Mucosa of descending colon (tissue), 3 donors: Measurements from ENCODE around the gene SEMA3C. TPM values are rescaled to one million over a fixed set of nuclear protein-coding genes. Genes with fewer than 3 reads are reported as not detected.

Source experiments
- ATAC-seq: fragments of 200-7000 bp; cut with Tn5 transposase; one replicate; pipeline ENCODE4 v1.9.1; 2020; ENCODE audit warnings: mild to moderate bottlenecking, moderate library complexity
- DNase-seq, 3 donors: peaks; one replicate each; pipeline ENCODE4 v3.0.0-alpha.2; 2020
- H3K36me3 ChIP-seq: fragments of 200-600 bp; one replicate; pipeline ENCODE4 v1.8.0; 2021; ENCODE audit warnings: low read depth, mild to moderate bottlenecking
- H3K4me1 ChIP-seq: fragments of 200-600 bp; one replicate; pipeline ENCODE4 v1.8.0; 2021; ENCODE audit warnings: low read depth, mild to moderate bottlenecking
- H3K4me3 ChIP-seq: fragments of 200-600 bp; one replicate; pipeline ENCODE4 v1.8.0; 2021; ENCODE audit warnings: mild to moderate bottlenecking
- H3K9me3 ChIP-seq: fragments of 200-600 bp; one replicate; pipeline ENCODE4 v1.8.0; 2021; ENCODE audit warnings: mild to moderate bottlenecking
- intact Hi-C, 2 donors: fragments of 100-400 bp; cut with DNase I in 1 of 2; cut with micrococcal nuclease in 1 of 2; formaldehyde crosslinking; loops; one replicate each; pipeline versions ENCODE4 v1.11.0 to v1.11.1; 2022; cut with DNase I, micrococcal nuclease
- total RNA-seq, 3 donors: library from RNA; stranded (reverse); fragmentation: NEBNext Ultra II Directional in 2 of 3; extraction: Animal tissue kit (Norgen Biotek cat#: 25700) in 2 of 3; gene quantifications; one replicate each; pipeline versions ENCODE4 v1.2.1 to v1.2.4, GENCODE V29; 2021 to 2023
- TF ChIP-seq, protein P1 (sequence below): fragments of 200-600 bp; IDR thresholded peaks from one replicate; pipeline ENCODE4 v1.8.0; 2022; ENCODE audit warnings: antibody characterized with exemption, mild to moderate bottlenecking
- donor health status: DM: no; HTN: no; CAD: no; lungs with moderate emphysema.
- donor health status: DM: no; HTN: no; CAD: no.
- donor health status: DM: no; HTN: yes; CAD: no.

Gene SEMA3C
- total RNA-seq, 3 donors from 2014 or later, result 72.4 to 150 (median 83.7) TPM

DNA sequence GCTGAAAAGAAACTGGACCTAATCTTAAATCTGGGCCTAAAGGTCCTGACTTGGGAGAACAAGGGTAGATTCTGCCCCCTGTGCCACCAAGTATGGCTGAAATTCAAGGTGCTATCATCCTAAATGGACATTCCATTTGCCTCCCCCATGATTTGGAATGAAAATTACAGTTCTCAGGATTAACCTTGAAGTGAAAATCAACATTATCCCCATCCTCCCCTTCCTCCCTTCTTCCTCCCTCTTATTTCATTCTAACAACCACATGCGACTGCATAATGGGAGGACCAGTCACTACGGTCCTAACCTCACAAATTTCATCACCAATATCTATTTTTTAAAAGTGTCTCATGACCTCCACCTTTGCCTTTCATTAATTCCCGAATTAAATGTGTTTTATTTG, 62.1 kb downstream of the SEMA3C start:
- no peak overlapping the region for H3K4me3 ChIP-seq
- H3K36me3 ChIP-seq, result no peaks in the 10 kb centered on the region
- TF ChIP-seq, protein P1, sequence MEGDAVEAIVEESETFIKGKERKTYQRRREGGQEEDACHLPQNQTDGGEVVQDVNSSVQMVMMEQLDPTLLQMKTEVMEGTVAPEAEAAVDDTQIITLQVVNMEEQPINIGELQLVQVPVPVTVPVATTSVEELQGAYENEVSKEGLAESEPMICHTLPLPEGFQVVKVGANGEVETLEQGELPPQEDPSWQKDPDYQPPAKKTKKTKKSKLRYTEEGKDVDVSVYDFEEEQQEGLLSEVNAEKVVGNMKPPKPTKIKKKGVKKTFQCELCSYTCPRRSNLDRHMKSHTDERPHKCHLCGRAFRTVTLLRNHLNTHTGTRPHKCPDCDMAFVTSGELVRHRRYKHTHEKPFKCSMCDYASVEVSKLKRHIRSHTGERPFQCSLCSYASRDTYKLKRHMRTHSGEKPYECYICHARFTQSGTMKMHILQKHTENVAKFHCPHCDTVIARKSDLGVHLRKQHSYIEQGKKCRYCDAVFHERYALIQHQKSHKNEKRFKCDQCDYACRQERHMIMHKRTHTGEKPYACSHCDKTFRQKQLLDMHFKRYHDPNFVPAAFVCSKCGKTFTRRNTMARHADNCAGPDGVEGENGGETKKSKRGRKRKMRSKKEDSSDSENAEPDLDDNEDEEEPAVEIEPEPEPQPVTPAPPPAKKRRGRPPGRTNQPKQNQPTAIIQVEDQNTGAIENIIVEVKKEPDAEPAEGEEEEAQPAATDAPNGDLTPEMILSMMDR, result no peak
- no peak for DNase-seq
- H3K4me1 ChIP-seq, result peaks cover 9% of the 10 kb centered on the region
- no peak for ATAC-seq
- intact Hi-C loops, result no loop called here
- no peaks in the 10 kb centered on the region for H3K9me3 ChIP-seq

- no peaks in the 10 kb centered on the region for H3K4me1 ChIP-seq
- no peaks in the 10 kb centered on the region for H3K36me3 ChIP-seq
- H3K4me3 ChIP-seq, result no peak overlapping the region
- intact Hi-C loops, result no loop called here
- no peak for DNase-seq
- no peaks in the 10 kb centered on the region for H3K9me3 ChIP-seq
- TF ChIP-seq, protein P1, result no peak
- ATAC-seq, result no peak
Observed at GRCh38 chr7:80851896-80852476, 66.9 kb downstream of the SEMA3C start.

- DNase-seq (no peak), ATAC-seq (no peak)
- H3K36me3 ChIP-seq, result no peaks in the 10 kb centered on the region
- H3K9me3 ChIP-seq, result no peaks in the 10 kb centered on the region
- intact Hi-C loops, result no loop called here
- TF ChIP-seq, protein P1, result no peak
- H3K4me1 ChIP-seq, result no peaks in the 10 kb centered on the region
- H3K4me3 ChIP-seq, result no peak overlapping the region
Observed at GRCh38 chr7:80848841-80849240, 70.0 kb downstream of the SEMA3C start.

DNA sequence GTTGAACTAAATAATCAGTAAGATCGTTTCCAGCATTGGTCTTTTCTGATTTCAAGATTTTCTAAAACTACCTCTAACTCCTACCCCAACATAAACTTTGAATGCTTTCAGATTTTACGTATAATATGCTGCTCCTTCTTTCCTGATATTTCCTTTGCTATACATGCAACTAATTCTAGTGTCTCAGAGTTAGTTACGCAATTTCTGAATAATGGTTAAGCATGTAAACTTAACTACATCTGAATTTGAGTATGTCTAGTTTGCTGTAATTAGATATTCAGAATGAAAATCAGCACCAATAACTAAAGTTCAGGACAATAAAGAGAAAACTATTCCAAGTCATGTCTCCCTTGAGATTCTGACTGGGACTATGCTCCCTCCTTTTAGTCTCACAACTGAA, 71.0 kb downstream of the SEMA3C start:
- TF ChIP-seq, protein P1, result no peak
- intact Hi-C loops, result no loop called here
- ATAC-seq, result no peak
- H3K36me3 ChIP-seq, result no peaks in the 10 kb centered on the region
- no peaks in the 10 kb centered on the region for H3K9me3 ChIP-seq
- no peak for DNase-seq
- H3K4me3 ChIP-seq, result no peak overlapping the region
- peaks cover 2% of the 10 kb centered on the region for H3K4me1 ChIP-seq

- no peak for DNase-seq
- no peak overlapping the region for H3K4me3 ChIP-seq
- H3K9me3 ChIP-seq, result no peaks in the 10 kb centered on the region
- ATAC-seq, result no peak
- TF ChIP-seq, protein P1, result no peak
- peaks cover 7% of the 10 kb centered on the region for H3K4me1 ChIP-seq
- intact Hi-C loops, result no loop called here
- H3K36me3 ChIP-seq, result no peaks in the 10 kb centered on the region
Observed at GRCh38 chr7:80847027-80847426, 71.8 kb downstream of the SEMA3C start.

DNA sequence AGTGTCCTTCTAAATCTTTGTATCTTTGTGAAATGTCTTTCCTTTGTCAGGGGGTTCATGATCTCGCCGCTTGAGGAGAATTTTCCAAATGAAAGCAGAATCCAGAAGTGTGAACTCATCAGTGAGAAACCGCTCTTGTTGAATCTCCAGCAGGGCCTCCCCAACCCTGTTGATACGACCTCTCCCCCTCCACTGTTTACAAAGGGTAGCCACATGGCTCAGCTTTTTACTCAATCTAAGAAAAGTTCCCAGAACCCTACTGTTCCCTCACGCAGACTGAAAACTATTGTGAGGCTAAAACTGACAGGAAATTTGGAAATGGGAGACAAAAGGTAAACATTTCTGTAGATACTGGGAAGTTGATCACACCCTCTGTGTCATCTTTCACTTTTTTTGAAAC, 73.9 kb downstream of the SEMA3C start:
- Histone ChIP-seq H3K36me3 (no peaks in the 10 kb centered on the region), H3K4me3 (no peak overlapping the region), H3K4me1 (peaks cover 10% of the 10 kb centered on the region), H3K9me3 (no peaks in the 10 kb centered on the region)
- TF ChIP-seq, protein P1, result no peak
- ATAC-seq (no peak), DNase-seq (no peak)
- intact Hi-C loops, result no loop called here
